Fibroblast of peridontal ligament (primary cell): ENCODE results near the gene PHOX2B.
"Not testable (repeated sequence)": the region's sequence is repeated elsewhere in the genome, so short reads cannot be mapped to it uniquely, and the experiment has no call there.

Source experiments
- DNase-seq: peaks from one replicate; pipeline ENCODE4 v3.0.0-alpha.2; 2010; ENCODE audit errors: extremely low read depth

The PHOX2B gene

DNA sequence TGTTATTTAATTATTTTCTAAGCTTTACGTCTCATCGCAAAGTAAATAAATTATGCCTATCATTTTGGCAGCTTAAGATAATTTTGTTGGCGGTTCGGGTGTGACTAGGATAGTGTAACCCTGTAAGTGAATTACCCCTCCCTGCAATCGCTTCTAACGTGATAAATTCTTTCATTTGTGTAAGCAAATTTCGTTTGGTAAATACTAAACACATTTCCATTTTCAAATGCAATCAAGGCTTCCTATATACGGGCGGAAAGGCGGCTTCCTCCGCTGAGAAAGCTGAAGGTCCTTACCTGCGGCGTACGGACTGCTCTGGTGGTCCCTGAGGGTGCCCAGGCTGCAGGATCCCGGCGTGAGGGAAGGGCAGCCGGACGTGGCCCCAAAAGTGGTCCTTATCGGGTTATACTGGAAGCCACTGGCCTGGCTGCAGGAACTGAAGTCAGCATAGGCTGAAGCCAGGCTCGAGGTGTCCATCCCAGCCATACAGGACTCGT, 403 bp downstream of the PHOX2B start:
- DNase-seq, result no peak

DNA sequence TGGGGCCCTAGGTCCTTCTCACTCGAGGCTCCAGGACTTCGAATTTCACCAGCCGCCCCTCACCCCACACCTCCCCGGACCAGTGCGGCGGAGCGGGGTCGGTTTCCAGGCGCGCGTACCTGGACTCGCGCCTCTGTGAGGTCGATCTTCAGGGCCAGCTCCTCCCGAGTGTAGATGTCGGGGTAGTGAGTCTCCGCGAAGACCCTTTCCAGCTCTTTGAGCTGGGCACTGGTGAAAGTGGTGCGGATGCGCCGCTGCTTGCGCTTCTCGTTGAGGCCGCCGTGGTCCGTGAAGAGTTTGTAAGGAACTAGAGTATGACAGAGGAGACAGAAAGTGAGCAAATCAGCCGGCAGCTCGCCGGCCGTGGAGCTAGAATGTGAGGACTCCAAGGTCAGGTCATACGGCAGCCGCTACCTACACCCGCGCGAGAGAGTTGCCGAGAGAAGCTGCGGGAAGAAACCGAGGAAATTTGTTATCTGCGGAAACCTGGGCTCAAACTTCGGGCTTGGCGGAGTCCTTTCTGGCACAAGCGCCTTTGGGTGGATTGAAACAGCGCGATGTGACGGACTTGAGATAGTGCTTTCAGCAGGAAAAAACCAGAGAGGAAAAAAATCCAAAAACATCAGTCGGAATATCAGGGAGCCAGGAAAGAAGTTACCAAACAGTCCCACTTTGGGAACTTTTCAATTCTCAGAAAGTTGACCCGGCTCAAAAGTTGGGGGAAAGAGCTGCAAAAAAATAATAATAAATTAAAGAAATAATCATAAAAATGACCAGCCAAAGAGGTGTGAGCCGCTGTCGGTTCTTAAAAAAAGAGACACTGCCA, 1.1 kb downstream of the PHOX2B start:
- no peak for DNase-seq

DNA sequence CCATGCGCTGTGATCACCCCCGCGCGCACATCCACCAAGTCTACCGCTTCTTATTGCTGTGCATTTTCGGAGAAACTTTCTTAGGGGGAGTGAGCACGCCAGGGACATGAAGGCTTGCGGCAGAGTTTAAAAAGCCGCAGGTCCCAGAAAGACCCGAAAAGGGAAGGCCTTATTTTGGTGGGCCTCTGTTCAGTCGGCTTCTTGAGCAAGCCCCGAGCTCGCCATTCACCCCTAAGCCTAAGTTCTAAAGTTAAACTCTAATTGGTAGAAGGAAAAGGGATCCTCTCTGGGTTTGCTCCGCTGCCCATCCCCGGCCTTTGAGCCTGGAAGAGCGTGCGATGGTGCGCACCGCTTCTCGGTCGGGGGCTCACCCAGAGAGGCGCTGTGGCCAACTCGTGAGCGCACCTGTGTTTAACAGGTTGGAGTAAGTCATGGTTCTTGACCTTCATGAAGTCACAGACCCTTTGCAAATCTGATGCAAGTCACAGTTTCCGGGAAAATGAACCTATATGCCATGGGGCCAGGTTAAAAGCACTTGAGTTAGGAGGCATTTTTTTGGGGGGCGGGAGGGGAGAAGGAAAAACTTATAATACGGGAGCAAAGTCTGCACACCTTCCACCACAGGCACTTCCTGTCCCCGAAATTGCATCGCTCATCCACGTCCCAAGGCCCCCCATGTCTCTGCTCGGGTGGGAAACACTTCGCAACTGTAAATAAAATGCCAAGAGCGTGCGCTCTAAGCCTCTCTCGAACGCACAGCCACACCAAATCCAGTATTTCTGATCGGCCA, 1.9 kb downstream of the PHOX2B start:
- DNase-seq, result no peak

DNA sequence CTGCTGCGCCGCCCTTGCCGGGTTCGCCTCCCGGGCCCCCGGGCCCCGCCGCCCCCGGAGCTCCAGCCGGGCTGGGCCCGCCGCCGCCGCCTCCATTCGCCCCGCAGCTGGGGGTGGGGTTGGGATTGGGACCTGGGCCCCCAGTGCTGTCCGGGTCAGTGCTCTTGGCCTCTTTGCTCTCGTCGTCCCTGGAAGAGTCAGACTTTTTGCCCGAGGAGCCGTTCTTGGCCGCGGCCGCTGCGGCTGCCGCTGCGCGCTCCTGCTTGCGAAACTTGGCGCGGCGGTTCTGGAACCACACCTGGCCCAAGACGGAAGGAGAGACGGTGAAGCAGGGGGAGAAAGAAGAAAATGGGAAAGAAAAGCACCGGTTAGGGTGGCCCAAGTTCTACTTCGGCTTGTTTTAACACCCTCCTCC, 2.5 kb downstream of the PHOX2B start:
- DNase-seq, result no peak

DNA sequence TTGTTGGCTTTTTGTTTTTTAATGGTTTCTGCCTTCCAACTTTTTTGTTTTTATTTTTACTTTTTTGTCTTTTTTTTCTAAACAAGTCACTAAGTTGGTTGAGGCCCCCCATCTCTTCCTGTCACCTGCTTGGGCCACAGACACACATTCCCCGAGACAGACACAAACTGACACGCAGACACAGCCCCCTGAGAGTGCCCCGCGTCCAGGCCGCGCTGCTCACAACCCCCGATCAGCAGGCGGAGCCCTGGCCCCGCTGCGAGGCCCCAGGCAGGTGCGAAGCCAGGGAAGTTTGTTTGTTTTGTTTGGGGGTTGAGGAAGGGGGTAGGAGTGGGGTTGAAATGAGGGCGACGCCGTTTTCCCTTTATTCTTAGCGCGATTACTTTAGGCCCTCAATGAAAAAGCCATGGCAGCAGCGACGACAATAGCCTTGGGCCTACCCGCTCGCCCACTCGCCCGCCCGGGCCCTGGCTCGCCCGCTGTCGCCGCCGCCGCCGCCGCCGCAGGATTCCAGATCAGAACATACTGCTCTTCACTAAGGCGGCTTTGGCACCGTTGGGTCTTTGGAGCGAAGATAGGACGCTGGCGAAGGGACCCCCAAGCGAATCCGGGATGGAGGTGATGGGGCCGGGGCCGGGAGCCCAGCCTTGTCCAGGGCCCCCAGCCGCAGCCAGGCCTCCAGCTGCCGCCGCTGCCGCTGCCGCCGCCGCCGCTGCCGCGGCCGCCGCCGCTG, 3.1 kb downstream of the PHOX2B start:
- DNase-seq, result no peak

DNA sequence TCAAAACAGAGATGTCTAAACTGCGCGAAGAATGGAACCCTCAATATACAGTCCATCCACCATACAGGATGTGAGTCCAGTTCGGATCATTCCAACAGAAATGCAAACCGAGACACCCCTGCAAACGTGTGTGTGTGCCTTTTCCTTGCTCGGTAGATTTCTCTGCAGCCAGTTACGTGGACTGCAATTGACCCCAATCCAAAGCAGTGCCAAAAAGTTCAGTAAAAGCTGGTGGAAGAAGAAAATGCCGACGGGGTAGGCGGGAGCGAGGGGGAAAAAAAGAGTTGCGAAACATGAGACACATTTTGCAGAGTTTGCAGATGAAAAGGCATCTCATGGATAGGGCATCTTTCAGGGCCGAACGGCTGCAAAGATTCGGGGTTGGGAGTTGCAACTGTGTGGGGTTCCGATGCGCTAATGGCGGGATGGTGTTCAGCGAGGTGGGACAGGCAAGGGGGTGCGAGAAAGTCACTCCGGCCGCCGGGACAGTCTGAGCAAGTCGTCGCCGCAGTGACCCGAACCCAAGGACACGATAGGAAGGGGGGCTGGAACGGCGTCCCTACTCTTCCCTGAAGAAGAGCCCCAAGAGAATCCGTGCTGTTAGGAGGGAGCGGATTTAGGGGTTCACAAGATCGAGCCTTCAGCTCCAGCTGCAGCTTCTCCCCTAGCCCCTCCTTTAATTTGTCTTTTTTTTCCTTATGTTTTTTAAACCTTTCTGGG, 3.8 kb downstream of the PHOX2B start:
- no peak for DNase-seq

DNA sequence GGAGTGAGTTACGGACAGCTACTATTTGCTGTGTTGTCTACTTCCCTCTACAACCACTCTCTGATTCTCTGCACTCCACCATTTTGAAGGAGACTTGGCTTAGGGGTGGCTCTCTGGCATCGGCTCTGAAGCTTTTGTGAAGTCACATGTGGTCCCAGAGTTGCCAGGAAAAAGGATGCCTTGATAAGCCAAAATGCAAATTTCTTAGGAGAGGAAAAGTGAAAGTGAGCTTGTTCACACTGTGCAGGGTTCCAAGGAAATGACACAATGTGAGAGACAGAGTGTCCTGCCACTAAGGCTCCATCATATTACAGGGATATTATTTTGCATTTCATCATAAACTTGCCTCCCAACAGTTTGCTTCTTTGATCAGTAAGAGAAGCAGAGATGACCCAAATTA, 7.2 kb downstream of the PHOX2B start:
- no peak for DNase-seq

DNA sequence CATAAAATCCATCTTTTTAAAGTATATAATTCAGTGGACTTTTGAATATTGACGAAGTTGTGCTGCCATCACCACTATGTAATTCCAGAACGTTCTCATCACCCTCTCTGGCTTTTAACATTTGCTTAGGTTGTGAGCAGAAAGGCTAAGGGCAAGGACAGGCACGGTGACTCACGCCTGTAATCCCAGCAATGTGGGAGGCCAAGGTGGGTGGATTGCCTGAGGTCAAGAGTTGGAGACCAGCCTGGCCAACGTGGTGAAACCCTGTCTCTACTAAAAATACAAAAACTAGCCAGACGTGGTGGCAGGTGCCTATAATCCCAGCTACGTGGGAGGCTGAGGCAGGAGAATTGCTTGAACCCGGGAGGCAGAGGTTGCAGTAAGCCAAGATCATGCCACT, 11.0 kb downstream of the PHOX2B start:
- DNase-seq, result not testable (repeated sequence)

DNA sequence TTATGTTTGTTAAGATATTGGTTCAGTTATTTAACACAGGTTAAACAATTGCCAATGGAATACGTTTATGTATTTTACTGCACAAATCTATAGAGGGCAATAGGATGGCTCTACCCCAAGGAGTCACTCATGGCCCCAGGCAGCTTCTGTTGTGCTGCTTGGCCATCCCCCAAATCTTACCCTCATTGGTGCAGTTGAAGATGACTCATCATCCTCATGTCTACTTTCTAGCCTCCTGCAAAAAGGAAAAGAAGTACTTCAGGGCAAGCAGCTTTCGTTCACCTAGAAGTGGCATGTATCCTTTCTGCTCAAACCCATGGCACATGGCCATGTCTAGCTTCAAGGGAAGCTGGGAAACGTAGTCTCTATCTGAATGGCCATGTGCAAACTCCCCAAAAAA, 14.2 kb downstream of the PHOX2B start:
- no peak for DNase-seq

DNA sequence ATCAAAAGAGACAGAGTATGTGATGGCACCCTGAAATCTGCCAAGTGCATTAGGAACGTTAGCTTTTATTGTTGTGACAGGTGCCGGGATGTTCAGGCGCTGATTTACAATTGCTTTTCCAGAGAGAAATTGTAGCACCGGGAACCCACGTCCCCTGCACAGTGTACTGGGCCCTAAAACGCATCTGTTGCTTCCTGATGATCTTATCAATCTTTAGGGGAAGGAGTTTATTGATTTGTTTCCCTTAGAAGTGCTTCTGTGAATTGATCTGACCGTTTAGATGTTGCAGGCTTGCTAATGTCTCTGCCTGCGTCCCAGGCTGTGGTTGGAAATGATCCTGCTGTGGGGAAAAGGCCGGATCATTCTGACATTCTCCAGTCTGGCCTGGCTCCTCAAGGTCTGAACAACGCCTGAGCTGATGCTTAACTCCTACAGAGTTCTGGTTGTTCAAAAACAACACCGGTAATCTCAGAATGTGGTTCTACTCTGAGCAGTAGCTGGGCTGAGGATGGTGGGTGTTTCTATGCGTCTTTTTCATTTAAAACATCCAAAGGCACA, 16.9 kb downstream of the PHOX2B start:
- DNase-seq, result no peak

DNA sequence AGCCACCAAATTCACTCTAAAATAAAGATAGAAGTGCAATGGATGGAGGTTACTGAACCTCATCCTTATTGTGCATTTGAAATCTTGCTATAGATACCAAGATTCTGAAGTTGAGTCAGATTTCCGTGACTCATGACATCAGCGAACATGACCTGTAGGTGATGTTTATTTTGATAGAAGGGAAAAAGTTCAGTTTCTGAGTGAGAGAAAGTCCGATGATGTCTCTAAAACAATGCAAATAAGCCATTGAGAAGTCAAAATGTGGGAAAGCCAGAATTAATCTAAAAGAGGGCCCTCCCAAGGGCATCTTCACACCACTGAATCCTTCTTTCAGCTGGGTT, 20.0 kb downstream of the PHOX2B start:
- no peak for DNase-seq

DNA sequence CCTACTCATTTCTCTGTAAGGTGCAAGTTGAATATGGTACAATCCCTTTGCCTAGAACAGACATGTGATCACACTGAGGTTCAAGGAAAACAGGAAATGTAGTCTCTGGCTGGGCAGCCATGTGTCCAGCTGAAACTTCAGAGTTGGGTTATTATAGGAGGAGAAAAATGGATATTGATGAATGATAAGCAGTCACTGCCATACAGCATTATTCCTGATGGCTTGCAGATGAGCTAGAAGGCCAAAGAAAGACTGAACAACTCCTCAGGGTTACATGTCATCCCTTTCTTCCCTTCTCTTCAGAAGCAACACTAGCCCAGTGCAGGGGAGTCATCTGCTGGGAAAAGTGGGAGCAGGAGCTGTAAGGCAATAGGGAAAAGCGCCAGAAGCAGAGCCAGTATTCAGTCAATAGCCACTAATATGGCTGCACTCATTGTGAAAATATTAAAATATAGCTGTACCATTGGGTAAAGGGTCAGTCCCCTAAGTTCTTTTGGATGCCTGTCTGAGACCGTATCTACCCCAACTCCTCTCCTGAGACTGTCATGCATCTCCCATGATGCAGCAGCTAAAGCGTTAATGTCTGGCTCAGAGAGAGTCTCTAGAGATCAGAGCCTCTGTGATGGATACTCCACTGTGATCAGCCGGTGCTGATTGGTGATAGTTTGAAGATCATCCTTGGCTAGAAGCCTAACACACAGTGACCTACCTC, 20.5 kb downstream of the PHOX2B start:
- no peak for DNase-seq

DNA sequence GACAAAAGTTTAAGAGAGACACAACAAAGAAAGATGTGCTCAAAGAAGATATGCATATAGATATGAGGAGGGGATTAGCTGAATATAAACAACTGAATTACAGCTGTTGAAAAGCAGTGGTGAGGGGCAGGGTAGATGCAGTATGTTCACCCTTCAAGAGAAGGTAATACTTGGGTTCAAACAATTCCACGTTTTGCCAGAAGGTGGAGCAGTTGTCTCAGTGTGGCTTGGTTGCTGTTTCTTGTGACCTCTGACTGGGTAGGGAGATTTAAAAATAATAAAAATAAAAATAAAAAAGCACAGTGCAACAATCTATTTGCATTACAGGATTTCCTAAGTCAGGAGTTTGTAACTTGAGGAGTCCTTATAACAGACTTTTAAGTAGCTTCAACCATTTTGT, 23.3 kb downstream of the PHOX2B start:
- DNase-seq, result no peak

DNA sequence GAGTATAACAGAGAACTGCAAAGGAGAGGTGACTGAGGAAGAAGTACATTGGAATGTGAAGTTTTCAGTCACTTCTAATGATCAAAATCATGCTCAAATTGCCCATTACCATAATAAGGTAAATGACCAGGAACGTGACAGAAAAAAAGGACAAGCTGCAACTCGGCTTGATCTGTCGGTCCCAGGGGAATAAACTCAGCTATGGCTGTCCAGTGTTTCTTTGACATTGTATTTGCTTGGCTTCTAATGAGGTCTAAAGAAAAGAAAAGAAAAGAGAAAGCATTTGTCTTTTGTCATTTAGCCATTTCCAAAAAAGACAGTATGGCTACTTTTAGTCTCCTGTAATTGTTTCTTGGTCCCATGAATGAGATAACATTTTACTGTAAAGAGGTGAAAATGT, 25.2 kb downstream of the PHOX2B start:
- DNase-seq, result no peak

DNA sequence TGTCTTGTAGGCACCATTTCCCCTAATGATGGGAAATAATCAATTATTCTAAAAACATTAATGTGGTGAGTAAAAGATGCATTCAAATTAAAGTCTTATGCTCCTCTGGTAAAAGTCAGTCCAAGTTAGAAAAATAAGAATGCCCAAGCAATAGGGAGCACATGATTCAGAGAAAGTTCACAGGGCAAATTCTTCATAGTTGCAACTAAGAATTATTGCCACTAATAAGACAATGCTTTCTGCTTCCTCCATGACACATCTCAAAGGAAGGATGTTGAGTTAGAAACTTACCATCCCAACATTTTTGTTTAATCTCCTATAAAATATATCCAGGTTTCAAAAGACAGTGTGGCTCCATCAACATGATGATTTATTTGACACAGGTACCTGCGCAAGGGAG, 26.3 kb downstream of the PHOX2B start:
- no peak for DNase-seq

DNA sequence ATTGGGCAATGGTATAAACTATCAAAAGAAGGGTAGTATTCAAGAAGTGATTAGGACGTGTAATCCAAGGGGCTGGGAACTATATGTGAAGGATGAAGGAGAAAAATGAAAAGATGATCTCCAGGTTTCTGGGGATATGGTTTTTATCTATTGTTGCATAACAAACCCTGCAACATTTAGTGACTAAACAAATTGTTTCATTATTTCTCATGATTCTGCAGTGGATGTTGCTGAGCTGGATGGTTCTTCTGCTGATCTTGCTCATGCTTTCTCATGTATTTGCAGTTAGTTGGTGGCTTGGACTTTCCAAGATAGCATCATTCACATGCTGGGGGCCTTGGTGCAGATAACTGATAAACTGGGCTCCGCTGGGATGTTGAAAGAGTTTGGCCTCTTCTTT, 29.1 kb downstream of the PHOX2B start:
- no peak for DNase-seq

DNA sequence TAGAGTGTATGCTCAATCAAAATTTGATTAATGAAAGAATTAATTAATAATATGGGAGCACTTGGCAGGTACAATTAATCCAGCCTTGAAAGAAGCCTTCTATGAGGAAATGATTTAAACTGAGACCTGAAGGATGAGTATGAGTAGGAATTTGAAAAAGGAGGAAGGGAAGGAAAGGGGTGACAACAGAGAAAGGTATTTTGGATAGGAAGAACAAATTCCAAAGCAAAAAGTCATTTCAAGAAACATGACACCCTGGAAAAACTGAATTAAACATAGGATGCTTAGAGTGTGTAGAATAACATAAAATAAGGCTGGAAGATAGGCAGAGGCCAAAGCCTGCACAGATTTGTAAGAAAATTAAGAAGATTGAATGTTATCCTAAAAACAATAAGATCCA, 29.6 kb downstream of the PHOX2B start:
- no peak for DNase-seq

DNA sequence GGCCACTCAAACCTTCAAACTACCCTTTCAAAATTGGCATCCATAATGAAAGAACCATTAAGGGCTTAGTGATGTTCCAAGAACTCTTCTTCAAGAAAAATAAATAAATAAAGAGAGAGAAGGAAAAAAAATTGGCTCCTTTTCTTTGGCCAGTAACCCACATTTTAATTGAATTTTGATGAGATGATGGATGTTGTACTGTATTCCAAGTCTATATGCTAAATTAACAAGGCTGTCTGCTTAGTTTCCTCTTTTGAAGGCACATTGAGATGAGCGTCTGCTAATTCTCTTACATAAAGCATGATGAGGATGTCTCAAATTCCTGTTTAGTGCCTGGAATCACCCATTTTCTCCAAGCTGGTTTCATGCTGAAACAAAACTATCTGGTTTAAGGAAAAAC, 33.4 kb downstream of the PHOX2B start:
- no peak for DNase-seq

DNA sequence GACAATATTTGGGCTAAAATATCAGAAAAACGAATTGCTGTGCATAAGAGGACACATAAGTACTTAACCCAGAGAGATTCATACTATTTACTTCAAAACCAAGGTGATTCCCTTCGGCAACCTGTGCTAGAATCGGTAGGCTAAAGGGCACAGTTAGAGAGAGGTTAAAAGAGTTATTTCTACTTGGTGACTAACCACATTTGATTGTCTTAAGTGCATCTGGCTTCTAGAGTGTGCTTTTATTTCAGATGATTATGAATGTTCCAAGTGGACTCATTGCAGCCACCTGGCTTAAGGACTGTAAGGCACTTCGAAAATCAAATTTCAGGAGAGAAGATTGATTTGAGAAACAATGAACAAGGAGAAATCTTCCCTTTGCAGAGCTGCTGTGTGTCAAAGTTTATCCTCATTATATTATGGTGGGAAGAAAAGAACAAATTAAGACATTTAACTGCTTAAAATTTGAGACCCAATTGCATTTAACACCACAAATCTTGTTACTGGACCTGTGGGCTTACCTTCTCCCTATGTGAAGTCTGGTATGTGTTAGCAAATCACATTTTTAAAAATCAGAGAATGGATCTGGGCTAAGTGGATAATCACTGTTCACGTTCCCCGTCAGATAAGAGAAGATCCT, 34.0 kb downstream of the PHOX2B start:
- DNase-seq, result no peak

DNA sequence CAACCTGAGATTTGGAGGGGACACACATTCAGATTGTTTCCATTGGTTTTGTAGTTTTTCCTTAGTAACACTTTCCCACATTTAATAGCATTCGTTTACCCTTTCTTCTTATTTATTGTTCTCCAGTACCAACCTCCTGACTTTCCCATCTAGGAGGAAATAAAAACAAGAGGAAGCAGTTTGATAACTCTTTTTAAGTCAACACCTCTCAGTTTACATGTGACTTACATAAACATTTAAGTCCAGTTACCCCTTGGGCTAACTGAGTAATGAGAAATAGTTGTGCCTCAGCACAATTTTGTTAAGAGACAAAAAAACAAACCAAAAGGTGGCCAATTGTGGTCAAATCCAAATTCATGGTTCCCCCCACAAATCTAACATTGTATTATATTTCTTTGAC, 34.8 kb downstream of the PHOX2B start:
- DNase-seq, result no peak
